ENCODE results near the gene TFPI.

The TFPI gene

DNA sequence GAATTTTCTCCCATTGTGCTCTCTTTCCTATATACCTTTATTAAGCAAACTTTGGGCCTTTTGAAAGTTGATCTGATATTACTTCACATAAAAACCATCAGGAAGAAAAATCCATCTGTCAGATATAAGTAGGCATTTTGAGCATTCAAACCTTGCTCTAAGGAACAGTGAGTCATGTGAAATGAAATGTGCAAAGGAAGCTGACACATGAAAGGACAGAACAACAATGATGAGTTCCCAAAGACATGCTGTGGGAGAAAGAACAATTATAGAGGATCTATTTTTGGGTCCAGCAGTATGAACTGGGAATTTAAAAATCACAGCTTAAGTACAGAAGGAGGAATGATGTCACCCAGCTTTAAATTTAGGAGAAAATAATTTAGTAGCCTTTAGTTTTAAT, 124.2 kb downstream of the TFPI start:
- Histone ChIP-seq H3K36me3 (ENCODE audit: control insufficient read depth, insufficient read depth, low read length) (no peaks in the 10 kb centered on the region), H3K4me3 (replicated peaks; ENCODE audit: low read depth, low read length) (no peak overlapping the region), H3K27me3 (replicated peaks; ENCODE audit: control insufficient read depth, insufficient read depth, low read length) (no peaks in the 10 kb centered on the region)
- TF ChIP-seq, protein P1, sequence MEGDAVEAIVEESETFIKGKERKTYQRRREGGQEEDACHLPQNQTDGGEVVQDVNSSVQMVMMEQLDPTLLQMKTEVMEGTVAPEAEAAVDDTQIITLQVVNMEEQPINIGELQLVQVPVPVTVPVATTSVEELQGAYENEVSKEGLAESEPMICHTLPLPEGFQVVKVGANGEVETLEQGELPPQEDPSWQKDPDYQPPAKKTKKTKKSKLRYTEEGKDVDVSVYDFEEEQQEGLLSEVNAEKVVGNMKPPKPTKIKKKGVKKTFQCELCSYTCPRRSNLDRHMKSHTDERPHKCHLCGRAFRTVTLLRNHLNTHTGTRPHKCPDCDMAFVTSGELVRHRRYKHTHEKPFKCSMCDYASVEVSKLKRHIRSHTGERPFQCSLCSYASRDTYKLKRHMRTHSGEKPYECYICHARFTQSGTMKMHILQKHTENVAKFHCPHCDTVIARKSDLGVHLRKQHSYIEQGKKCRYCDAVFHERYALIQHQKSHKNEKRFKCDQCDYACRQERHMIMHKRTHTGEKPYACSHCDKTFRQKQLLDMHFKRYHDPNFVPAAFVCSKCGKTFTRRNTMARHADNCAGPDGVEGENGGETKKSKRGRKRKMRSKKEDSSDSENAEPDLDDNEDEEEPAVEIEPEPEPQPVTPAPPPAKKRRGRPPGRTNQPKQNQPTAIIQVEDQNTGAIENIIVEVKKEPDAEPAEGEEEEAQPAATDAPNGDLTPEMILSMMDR (IDR thresholded peaks at IDR 0.05; ENCODE audit: insufficient read depth, low read length, poor library complexity, severe bottlenecking), result no peak
- DNase-seq (ENCODE audit: extremely low read depth, insufficient read length), result no peak

DNA sequence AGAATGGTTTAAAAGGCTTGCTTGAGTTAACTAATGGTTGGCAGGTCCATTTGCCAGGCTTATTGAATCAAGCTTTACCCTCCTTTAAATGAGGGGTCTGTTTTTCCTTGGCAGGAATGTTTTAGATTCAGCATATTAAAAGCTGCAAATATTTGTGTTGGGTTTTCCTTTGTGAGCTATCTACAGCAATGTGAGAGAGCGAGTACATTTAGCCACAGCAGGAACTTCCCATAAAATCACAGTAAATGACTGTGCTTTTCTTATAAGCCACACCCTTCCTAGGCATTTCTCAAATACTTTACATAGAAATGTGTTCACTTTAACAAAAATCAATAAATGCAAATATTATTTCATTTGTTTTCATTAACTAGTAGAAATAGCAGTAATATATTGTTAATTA, 130.1 kb downstream of the TFPI start:
- no peak overlapping the region for H3K4me3 ChIP-seq (replicated peaks; ENCODE audit: low read depth, low read length)
- no peaks in the 10 kb centered on the region for H3K36me3 ChIP-seq (ENCODE audit: control insufficient read depth, insufficient read depth, low read length)
- H3K27me3 ChIP-seq (replicated peaks; ENCODE audit: control insufficient read depth, insufficient read depth, low read length), result no peaks in the 10 kb centered on the region
- TF ChIP-seq, protein P1 (IDR thresholded peaks at IDR 0.05; ENCODE audit: insufficient read depth, low read length, poor library complexity, severe bottlenecking), result no peak
- DNase-seq (ENCODE audit: extremely low read depth, insufficient read length), result no peak

DNA sequence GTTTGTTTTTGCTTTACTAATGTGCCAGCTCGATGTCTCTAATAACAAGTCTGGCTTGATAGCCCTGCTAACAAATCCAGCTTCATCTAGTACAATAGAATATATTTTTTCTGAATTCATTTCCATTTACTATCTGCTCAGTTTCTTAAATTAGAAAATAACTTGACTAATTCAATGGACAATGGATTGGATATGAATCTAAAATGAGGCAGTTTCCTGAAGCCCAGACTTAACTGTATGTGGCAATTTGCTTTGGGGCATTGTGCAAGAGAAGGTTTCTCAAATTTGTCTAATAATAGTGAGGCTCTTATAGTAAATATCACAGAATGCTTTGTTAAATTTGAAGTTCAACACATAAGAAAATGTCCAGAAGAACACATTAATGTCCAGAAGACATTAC, 132.0 kb downstream of the TFPI start:
- TF ChIP-seq, protein P1 (IDR thresholded peaks at IDR 0.05; ENCODE audit: insufficient read depth, low read length, poor library complexity, severe bottlenecking), result no peak
- H3K27me3 ChIP-seq (replicated peaks; ENCODE audit: control insufficient read depth, insufficient read depth, low read length), result no peaks in the 10 kb centered on the region

DNA sequence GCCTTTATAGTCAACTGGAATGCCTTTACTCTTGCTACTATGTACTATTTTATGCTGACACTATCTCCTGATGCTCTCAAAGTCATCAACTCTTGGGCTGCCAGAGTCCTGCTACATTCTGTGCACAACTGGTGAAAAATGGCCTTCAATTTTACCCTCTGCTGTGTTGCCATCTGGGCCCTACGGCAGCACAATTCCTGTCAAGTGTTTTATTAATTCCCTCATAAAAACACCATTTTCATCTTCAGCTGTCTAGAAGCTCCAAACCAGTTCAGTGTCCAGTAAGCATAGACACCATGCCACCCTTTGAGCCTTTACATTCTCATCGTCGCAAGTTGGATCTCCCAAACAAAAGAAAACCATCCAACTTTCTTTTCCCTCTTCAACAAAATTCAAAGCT, 132.7 kb downstream of the TFPI start:
- TF ChIP-seq, protein P1 (IDR thresholded peaks at IDR 0.05; ENCODE audit: insufficient read depth, low read length, poor library complexity, severe bottlenecking), result no peak
- no peak for DNase-seq (ENCODE audit: extremely low read depth, insufficient read length)
- Histone ChIP-seq H3K27me3 (replicated peaks; ENCODE audit: control insufficient read depth, insufficient read depth, low read length) (no peaks in the 10 kb centered on the region), H3K36me3 (ENCODE audit: control insufficient read depth, insufficient read depth, low read length) (no peaks in the 10 kb centered on the region), H3K4me3 (replicated peaks; ENCODE audit: low read depth, low read length) (no peak overlapping the region)

More for the DNA sequence above, 132.0 kb downstream of the TFPI start:
- no peak for DNase-seq (ENCODE audit: extremely low read depth, insufficient read length)
- H3K4me3 ChIP-seq (replicated peaks; ENCODE audit: low read depth, low read length), result no peak overlapping the region
- H3K36me3 ChIP-seq (ENCODE audit: control insufficient read depth, insufficient read depth, low read length), result no peaks in the 10 kb centered on the region

DNA sequence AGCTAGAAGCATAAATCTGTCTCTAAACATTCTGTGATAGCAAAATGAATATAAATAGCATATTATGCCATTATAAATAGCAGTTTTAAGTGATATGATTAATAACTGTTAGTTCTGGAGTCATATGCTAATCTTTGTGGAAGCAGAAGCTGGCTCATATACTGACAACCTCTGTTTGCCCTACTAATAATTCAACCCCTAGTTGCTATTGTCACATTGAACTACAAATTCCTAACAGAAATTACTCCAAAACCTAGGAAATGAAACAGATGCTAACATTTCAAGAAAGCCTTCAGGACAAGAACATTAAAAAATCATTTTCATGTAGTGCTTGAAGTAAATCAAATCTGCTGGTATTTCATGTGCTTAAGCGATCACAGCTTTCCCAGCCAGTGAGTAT, 134.4 kb downstream of the TFPI start:
- no peaks in the 10 kb centered on the region for H3K27me3 ChIP-seq (replicated peaks; ENCODE audit: control insufficient read depth, insufficient read depth, low read length)
- no peak overlapping the region for H3K4me3 ChIP-seq (replicated peaks; ENCODE audit: low read depth, low read length)
- no peaks in the 10 kb centered on the region for H3K36me3 ChIP-seq (ENCODE audit: control insufficient read depth, insufficient read depth, low read length)
- DNase-seq (ENCODE audit: extremely low read depth, insufficient read length), result no peak
- TF ChIP-seq, protein P1 (IDR thresholded peaks at IDR 0.05; ENCODE audit: insufficient read depth, low read length, poor library complexity, severe bottlenecking), result no peak

DNA sequence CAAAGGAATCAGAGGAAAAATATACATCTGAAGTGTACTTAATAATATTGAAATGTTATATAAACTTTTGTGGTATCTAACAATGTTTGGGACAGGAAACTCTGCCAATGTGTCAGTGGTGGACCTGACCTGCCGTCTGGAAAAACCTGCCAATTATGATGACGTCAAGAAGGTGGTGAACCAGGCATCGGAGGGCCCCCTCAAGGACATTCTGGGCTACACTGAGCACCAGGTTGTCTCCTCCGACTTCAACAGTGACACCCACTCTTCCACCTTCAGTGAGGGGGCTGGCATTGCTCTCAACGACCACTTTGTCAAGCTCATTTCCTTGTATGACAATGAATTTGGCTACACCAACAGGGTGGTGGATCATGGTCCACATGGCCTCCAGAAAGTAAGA, 138.8 kb downstream of the TFPI start:
- H3K4me3 ChIP-seq (replicated peaks; ENCODE audit: low read depth, low read length), result no peak overlapping the region
- TF ChIP-seq, protein P1 (IDR thresholded peaks at IDR 0.05; ENCODE audit: insufficient read depth, low read length, poor library complexity, severe bottlenecking), result no peak
- H3K36me3 ChIP-seq (ENCODE audit: control insufficient read depth, insufficient read depth, low read length), result no peaks in the 10 kb centered on the region
- DNase-seq (ENCODE audit: extremely low read depth, insufficient read length), result no peak
- H3K27me3 ChIP-seq (replicated peaks; ENCODE audit: control insufficient read depth, insufficient read depth, low read length), result no peaks in the 10 kb centered on the region

Measured in GM06990 (cell line).